ENCODE measurements around the gene VWA5B2. TPM values are rescaled to one million over a fixed set of nuclear protein-coding genes. Genes with fewer than 3 reads are reported as not detected.

The VWA5B2 gene
- total RNA-seq, 4 donors from 2014 or later = not detected

- TF ChIP-seq POLR2A (IDR thresholded peaks at IDR 0.05) (no peak), CTCF (IDR thresholded peaks at IDR 0.05 in 4 of 5, conservative IDR thresholded peaks at IDR 0.05 in 1 of 5) (no peak)
- peaks cover 14 to 74% of the 10 kb centered on the region in 2 donors for H3K36me3 ChIP-seq
- in situ Hi-C loops (cut with MboI; ENCODE audit: low sequenced_read_pairs in 4 of 4) = loop anchor here in 2 of 4 donors (10.0 kb wide), 1 partner anchor 50 kb away; the partner anchor contains the start of gene EIF2B5 (in 2 of the 2)
- H3K27me3 ChIP-seq = no peaks in the 10 kb centered on the region
- ATAC-seq (no peak), DNase-seq (no peak)
- peaks cover 18 to 21% of the 10 kb centered on the region in 2 donors for H3K4me1 ChIP-seq
- H3K9me3 ChIP-seq = no peaks in the 10 kb centered on the region
- peak overlapping the region; percentile 89 to 97 (median 96) for H3K27ac ChIP-seq
- intact Hi-C loops (cut with DNase I; ENCODE audit: low total_unique reads) = loop anchor here (1.0 to 5.0 kb wide), 4 partner anchors 10 to 178 kb away; partner anchors contain the start of genes AP2M1, CLCN2, POLR2H and PSMD2
- peak overlapping the region in 3 of 4 donors; percentile 78 to 97 (median 97) for H3K4me3 ChIP-seq
Measured at GRCh38 chr3:184184546-184185230, 44.7 kb upstream of the VWA5B2 start.

- Histone ChIP-seq H3K9me3 (no peaks in the 10 kb centered on the region), H3K27me3 (no peaks in the 10 kb centered on the region), H3K27ac (peak overlapping the region; percentile 89 to 97 (median 96)), H3K36me3 (peaks cover 8 to 74% of the 10 kb centered on the region in 2 donors), H3K4me1 (peaks cover 18 to 21% of the 10 kb centered on the region in 2 donors), H3K4me3 (peak overlapping the region; percentile 78 to 97 (median 90))
- intact Hi-C loops (cut with DNase I; ENCODE audit: low total_unique reads) = loop anchor here (1.0 to 5.0 kb wide), 7 partner anchors 11 to 177 kb away; partner anchors contain the start of genes AP2M1, CLCN2, EEF1AKMT4 and EIF2B5
- ATAC-seq (peak; percentile 92 to 97), DNase-seq (peak; percentile 99)
- TF ChIP-seq POLR2A (IDR thresholded peaks at IDR 0.05) (peak in 1 of 2 donors; percentile 69), CTCF (IDR thresholded peaks at IDR 0.05 in 4 of 5, conservative IDR thresholded peaks at IDR 0.05 in 1 of 5) (no peak)
- in situ Hi-C loops (cut with MboI; ENCODE audit: low sequenced_read_pairs in 4 of 4) = loop anchor here in 2 of 4 donors (10.0 kb wide), 1 partner anchor 51 kb away; the partner anchor contains the start of gene EIF2B5 (in 2 of the 2)
Measured at GRCh38 chr3:184185461-184186183, 43.8 kb upstream of the VWA5B2 start.

GRCh38 chr3:184186184-184186901, 43.0 kb upstream of the VWA5B2 start, which contains the start of gene ABCF3:
TSS of gene ABCF3 (plus strand) at chr3:184186199. CDS start at chr3:184186208, 9 bp downstream.
- in situ Hi-C loops (cut with MboI; ENCODE audit: low sequenced_read_pairs in 4 of 4) (loop anchor here in 2 of 4 donors (10.0 kb wide), 1 partner anchor 52 kb away; the partner anchor contains the start of gene EIF2B5 (in 2 of the 2)), intact Hi-C loops (cut with DNase I; ENCODE audit: low total_unique reads) (loop anchor here (1.0 to 5.0 kb wide), 6 partner anchors 42 to 176 kb away; partner anchors contain the start of genes CLCN2, EEF1AKMT4, EIF2B5 and POLR2H)
- H3K27me3 ChIP-seq = no peaks in the 10 kb centered on the region
- peaks cover 3 to 74% of the 10 kb centered on the region in 2 donors for H3K36me3 ChIP-seq
- no peaks in the 10 kb centered on the region for H3K9me3 ChIP-seq
- peak within 1 kb of the TSS; percentile 78 to 97 (median 90) for H3K4me3 ChIP-seq
- peak; percentile 6 to 40 for ATAC-seq
- DNase-seq = peak in 1 of 2 donors; percentile 60
- H3K4me1 ChIP-seq = peaks cover 18 to 21% of the 10 kb centered on the region in 2 donors
- H3K27ac ChIP-seq = peak within 1 kb of the TSS; percentile 89 to 97 (median 96)
- TF ChIP-seq CTCF (IDR thresholded peaks at IDR 0.05 in 4 of 5, conservative IDR thresholded peaks at IDR 0.05 in 1 of 5) = no peak
- TF ChIP-seq POLR2A (IDR thresholded peaks at IDR 0.05) = peak; percentile 73 to 91

GRCh38 chr3:184186902-184187207, 42.5 kb upstream of the VWA5B2 start:
- Histone ChIP-seq H3K4me1 (peaks cover 18 to 21% of the 10 kb centered on the region in 2 donors), H3K4me3 (peak overlapping the region; percentile 78 to 97 (median 90)), H3K36me3 (peaks cover 3 to 74% of the 10 kb centered on the region in 2 donors), H3K27ac (peak overlapping the region; percentile 89 to 97 (median 96)), H3K9me3 (no peaks in the 10 kb centered on the region), H3K27me3 (no peaks in the 10 kb centered on the region)
- intact Hi-C loops (cut with DNase I; ENCODE audit: low total_unique reads) (loop anchor here (1.0 to 5.0 kb wide), 6 partner anchors 42 to 175 kb away; partner anchors contain the start of genes CLCN2, EEF1AKMT4, EIF2B5 and POLR2H), in situ Hi-C loops (cut with MboI; ENCODE audit: low sequenced_read_pairs in 4 of 4) (loop anchor here in 2 of 4 donors (10.0 kb wide), 1 partner anchor 52 kb away; the partner anchor contains the start of gene EIF2B5 (in 2 of the 2))
- ATAC-seq (no peak), DNase-seq (no peak)
- TF ChIP-seq CTCF (IDR thresholded peaks at IDR 0.05 in 4 of 5, conservative IDR thresholded peaks at IDR 0.05 in 1 of 5) (no peak), POLR2A (IDR thresholded peaks at IDR 0.05) (no peak)

Measured in gastrocnemius medialis (tissue), 4 donors.